ENCODE measurements around the gene DENND4C. TPM values are rescaled to one million over a fixed set of nuclear protein-coding genes. Genes with fewer than 3 reads are reported as not detected.
"Not testable (repeated sequence)": the region's sequence is repeated elsewhere in the genome, so short reads cannot be mapped to it uniquely, and the experiment has no call there.

Gene DENND4C
- total RNA-seq, 2 experiments from 2014 or later: 17.4 to 18.5 TPM

- no peak overlapping the region for H3K4me3 Mint-ChIP-seq
- intact Hi-C loops (cut with micrococcal nuclease): no loop called here
Measured at GRCh38 chr9:19185191-19185590, 45.3 kb upstream of the DENND4C start.

DNA sequence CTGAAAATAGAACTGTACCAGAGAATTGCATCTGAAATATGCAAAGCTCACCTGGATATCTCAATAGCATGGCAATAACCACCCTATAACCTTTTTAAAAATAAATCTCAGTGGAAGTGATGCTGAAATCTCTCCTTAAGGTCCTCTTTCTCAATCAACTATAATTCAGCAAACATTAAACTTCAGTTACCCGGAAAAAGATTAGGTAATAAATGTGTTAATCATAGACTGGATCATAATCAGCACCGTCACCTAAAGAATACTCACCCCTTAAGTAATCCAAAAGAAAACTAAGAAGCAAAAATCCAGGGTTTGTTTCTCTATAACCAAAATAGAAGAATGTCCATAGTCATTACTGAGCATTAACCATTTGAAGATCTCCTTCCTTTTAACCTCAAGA is 44.3 kb upstream of the DENND4C start:
- DNase-seq (no peak), ATAC-seq (no peak)
- Mint-ChIP-seq H3K27ac (peak overlapping the region; percentile 25), H3K4me3 (no peak overlapping the region), H3K27me3 (no peaks in the 10 kb centered on the region), H3K9me3 (no peaks in the 10 kb centered on the region), H3K4me1 (ENCODE audit: low read depth) (peaks cover 31% of the 10 kb centered on the region), H3K36me3 (ENCODE audit: low read depth) (no peaks in the 10 kb centered on the region)
- ChIA-PET POLR2A (interaction anchor here (1.1 kb wide), 1 partner anchor 44 kb away, joined by 3 read pairs; no protein-coding TSS in a partner anchor), CTCF (interaction anchor here (1.0 to 1.1 kb wide), 3 partner anchors 12 to 279 kb away, joined by 3 read pairs; no protein-coding TSS in a partner anchor)
- TF ChIP-seq, protein P1, sequence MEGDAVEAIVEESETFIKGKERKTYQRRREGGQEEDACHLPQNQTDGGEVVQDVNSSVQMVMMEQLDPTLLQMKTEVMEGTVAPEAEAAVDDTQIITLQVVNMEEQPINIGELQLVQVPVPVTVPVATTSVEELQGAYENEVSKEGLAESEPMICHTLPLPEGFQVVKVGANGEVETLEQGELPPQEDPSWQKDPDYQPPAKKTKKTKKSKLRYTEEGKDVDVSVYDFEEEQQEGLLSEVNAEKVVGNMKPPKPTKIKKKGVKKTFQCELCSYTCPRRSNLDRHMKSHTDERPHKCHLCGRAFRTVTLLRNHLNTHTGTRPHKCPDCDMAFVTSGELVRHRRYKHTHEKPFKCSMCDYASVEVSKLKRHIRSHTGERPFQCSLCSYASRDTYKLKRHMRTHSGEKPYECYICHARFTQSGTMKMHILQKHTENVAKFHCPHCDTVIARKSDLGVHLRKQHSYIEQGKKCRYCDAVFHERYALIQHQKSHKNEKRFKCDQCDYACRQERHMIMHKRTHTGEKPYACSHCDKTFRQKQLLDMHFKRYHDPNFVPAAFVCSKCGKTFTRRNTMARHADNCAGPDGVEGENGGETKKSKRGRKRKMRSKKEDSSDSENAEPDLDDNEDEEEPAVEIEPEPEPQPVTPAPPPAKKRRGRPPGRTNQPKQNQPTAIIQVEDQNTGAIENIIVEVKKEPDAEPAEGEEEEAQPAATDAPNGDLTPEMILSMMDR (IDR thresholded peaks at IDR 0.05): no peak
- intact Hi-C loops (cut with micrococcal nuclease): no loop called here

More at GRCh38 chr9:19185191-19185590, 45.3 kb upstream of the DENND4C start:
- no peaks in the 10 kb centered on the region for H3K36me3 Mint-ChIP-seq (ENCODE audit: low read depth)
- TF ChIP-seq, protein P1 (IDR thresholded peaks at IDR 0.05): no peak
- no peak for DNase-seq
- peaks cover 31% of the 10 kb centered on the region for H3K4me1 Mint-ChIP-seq (ENCODE audit: low read depth)
- CTCF ChIA-PET: interaction anchor here (0.8 to 2.8 kb wide), 3 partner anchors 11 to 13 kb away, joined by 3 to 19 read pairs (median 3); no protein-coding TSS in a partner anchor
- peak overlapping the region; percentile 94 for H3K27ac Mint-ChIP-seq
- H3K9me3 Mint-ChIP-seq: no peaks in the 10 kb centered on the region
- POLR2A ChIA-PET: interaction anchor here (0.7 to 1.7 kb wide), 3 partner anchors 20 to 195 kb away, joined by 3 to 7 read pairs (median 5); partner anchors contain the start of gene RPS6
- no peaks in the 10 kb centered on the region for H3K27me3 Mint-ChIP-seq
- ATAC-seq: no peak

DNA sequence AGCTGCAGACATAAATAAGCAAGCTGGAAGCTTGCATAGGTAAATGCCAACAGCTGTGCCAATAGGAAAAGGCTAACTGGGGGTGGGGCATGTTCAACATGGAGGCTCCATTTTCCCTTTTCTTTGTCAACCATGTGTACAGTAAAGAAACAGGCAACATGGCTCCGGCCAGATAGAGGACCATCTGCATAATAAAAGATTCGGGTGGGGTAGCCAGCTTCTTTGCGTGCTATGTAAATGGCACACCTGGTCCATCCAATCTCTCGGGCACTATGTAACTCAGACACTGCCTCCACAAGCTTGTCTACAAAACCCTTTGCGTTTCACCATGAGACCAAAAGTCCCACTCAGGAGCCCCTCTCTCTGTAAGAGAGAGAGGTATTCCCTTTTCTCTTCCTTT is 41.7 kb upstream of the DENND4C start:
- ATAC-seq (no peak), DNase-seq (no peak)
- intact Hi-C loops (cut with micrococcal nuclease): no loop called here
- no peaks in the 10 kb centered on the region for H3K9me3 Mint-ChIP-seq
- no peak overlapping the region for H3K4me3 Mint-ChIP-seq
- peaks cover 18% of the 10 kb centered on the region for H3K4me1 Mint-ChIP-seq (ENCODE audit: low read depth)
- H3K36me3 Mint-ChIP-seq (ENCODE audit: low read depth): no peaks in the 10 kb centered on the region
- H3K27me3 Mint-ChIP-seq: no peaks in the 10 kb centered on the region
- POLR2A ChIA-PET: no interaction called here
- CTCF ChIA-PET: no interaction called here
- TF ChIP-seq, protein P1 (IDR thresholded peaks at IDR 0.05): no peak
- H3K27ac Mint-ChIP-seq: no peak overlapping the region

DNA sequence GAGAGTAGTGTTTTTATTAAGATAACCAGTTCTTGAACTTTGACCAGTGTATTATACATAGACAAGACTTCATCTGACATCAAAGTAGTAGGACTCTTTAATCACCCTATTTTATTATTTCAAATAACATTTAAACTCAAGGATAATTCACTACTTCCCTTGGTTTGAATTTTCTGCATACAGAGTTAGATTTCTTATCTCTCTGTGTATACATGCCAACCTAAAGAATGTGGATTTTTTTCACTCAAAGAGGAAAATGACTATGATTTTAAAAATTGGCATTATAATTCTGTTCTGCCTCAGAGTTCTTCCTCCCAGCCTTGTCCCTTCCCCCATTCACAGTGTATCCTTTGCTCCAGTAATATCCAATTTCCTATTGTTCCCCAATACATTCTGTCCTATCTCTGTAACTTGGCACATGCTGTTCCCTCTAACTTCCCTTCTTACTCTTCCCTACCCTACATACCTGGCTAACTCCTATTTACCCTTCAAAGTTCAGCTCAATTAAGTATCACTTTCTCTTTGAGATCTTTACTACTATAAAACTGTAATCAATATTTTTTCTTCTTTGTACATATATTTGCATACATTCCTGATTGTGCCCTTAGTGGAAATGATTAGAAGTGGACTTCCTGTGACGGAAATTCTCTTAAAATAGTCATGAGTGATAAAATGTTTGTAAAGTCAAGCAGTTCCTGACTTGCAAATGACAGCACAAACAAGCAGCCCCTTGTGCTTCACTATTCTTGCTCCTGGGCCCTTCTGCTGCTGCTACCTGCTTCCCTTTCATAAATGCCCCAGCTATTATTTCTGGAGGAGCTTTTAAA is 38.1 kb upstream of the DENND4C start:
- DNase-seq (no peak), ATAC-seq (no peak)
- H3K4me3 Mint-ChIP-seq: no peak overlapping the region
- TF ChIP-seq, protein P1 (IDR thresholded peaks at IDR 0.05): no peak
- no peak overlapping the region for H3K27ac Mint-ChIP-seq
- CTCF ChIA-PET: interaction anchor here (1.3 kb wide), 1 partner anchor 18 kb away, joined by 3 read pairs; no protein-coding TSS in a partner anchor
- peaks cover 6% of the 10 kb centered on the region for H3K4me1 Mint-ChIP-seq (ENCODE audit: low read depth)
- no peaks in the 10 kb centered on the region for H3K36me3 Mint-ChIP-seq (ENCODE audit: low read depth)
- intact Hi-C loops (cut with micrococcal nuclease): no loop called here
- POLR2A ChIA-PET: no interaction called here
- H3K9me3 Mint-ChIP-seq: no peaks in the 10 kb centered on the region
- no peaks in the 10 kb centered on the region for H3K27me3 Mint-ChIP-seq

DNA sequence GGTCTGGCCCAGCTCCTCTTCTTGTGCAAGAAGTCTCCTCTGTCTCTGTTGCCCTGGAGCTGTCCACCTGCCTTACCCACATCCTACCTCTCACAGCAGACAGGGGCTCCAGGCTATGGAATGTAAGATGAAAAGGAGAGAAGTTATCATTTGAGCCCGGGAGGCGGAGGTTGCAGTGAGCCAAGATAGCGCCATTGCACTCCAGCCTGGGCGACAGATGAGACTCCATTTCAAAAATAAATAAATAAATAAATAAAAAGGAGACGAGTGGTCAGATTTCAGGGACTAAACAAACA is 37.5 kb upstream of the DENND4C start:
- intact Hi-C loops (cut with micrococcal nuclease): no loop called here
- CTCF ChIA-PET: interaction anchor here (1.2 to 1.3 kb wide), 2 partner anchors 9 to 19 kb away, joined by 3 to 4 read pairs; no protein-coding TSS in a partner anchor
- H3K4me1 Mint-ChIP-seq (ENCODE audit: low read depth): peaks cover 6% of the 10 kb centered on the region
- no peaks in the 10 kb centered on the region for H3K9me3 Mint-ChIP-seq
- no peaks in the 10 kb centered on the region for H3K36me3 Mint-ChIP-seq (ENCODE audit: low read depth)
- no peaks in the 10 kb centered on the region for H3K27me3 Mint-ChIP-seq
- no peak for DNase-seq
- no peak overlapping the region for H3K4me3 Mint-ChIP-seq
- no peak for ATAC-seq
- TF ChIP-seq, protein P1 (IDR thresholded peaks at IDR 0.05): no peak
- H3K27ac Mint-ChIP-seq: no peak overlapping the region
- POLR2A ChIA-PET: no interaction called here

GRCh38 chr9:19193358-19193973 is 37.0 kb upstream of the DENND4C start:
- H3K27ac Mint-ChIP-seq; intact Hi-C loops (cut with micrococcal nuclease); H3K4me1 Mint-ChIP-seq (ENCODE audit: low read depth); H3K9me3 Mint-ChIP-seq; H3K36me3 Mint-ChIP-seq (ENCODE audit: low read depth); DNase-seq; H3K27me3 Mint-ChIP-seq; H3K4me3 Mint-ChIP-seq; POLR2A ChIA-PET; ATAC-seq: not testable (repeated sequence)
- CTCF ChIA-PET: interaction anchor here (1.2 to 1.3 kb wide), 2 partner anchors 8 to 20 kb away, joined by 3 to 4 read pairs; no protein-coding TSS in a partner anchor
